Duodenal mucosa (tissue), 2 donors: ENCODE results near the gene FUT7.

Experiments used
- H3K27ac ChIP-seq: one replicate; pipeline ENCODE4 v1.7.0; 2013; ENCODE audit warnings: low read depth, low read length
- H3K27me3 ChIP-seq, 2 donors: one replicate each; pipeline ENCODE4 v1.7.0; 2013; ENCODE audit warnings: low read length in 2 of 2, control low read depth in 1 of 2; ENCODE audit not compliant: insufficient read depth in 2 of 2, control insufficient read depth in 1 of 2
- H3K36me3 ChIP-seq, 2 donors: one replicate each; pipeline ENCODE4 v1.7.0; 2013; ENCODE audit warnings: low read length in 2 of 2, control low read depth in 1 of 2; ENCODE audit not compliant: insufficient read depth in 2 of 2, control insufficient read depth in 1 of 2
- H3K4me1 ChIP-seq, 2 donors: one replicate each; pipeline ENCODE4 v1.7.0; 2013; ENCODE audit warnings: low read length in 2 of 2, control low read depth in 1 of 2; ENCODE audit not compliant: insufficient read depth in 2 of 2, control insufficient read depth in 1 of 2
- H3K4me3 ChIP-seq, 2 donors: one replicate each; pipeline ENCODE4 v1.7.0; 2013; ENCODE audit warnings: low read length in 2 of 2, low read depth in 1 of 2
- H3K9ac ChIP-seq, 2 donors: one replicate each; pipeline ENCODE4 v1.7.0; 2013; ENCODE audit warnings: low read length in 2 of 2, low read depth in 1 of 2
- H3K9me3 ChIP-seq, 2 donors: one replicate each; pipeline ENCODE4 v1.7.0; 2013; ENCODE audit warnings: low read length in 2 of 2, control low read depth in 1 of 2; ENCODE audit not compliant: control insufficient read depth in 1 of 2

FUT7 gene

DNA sequence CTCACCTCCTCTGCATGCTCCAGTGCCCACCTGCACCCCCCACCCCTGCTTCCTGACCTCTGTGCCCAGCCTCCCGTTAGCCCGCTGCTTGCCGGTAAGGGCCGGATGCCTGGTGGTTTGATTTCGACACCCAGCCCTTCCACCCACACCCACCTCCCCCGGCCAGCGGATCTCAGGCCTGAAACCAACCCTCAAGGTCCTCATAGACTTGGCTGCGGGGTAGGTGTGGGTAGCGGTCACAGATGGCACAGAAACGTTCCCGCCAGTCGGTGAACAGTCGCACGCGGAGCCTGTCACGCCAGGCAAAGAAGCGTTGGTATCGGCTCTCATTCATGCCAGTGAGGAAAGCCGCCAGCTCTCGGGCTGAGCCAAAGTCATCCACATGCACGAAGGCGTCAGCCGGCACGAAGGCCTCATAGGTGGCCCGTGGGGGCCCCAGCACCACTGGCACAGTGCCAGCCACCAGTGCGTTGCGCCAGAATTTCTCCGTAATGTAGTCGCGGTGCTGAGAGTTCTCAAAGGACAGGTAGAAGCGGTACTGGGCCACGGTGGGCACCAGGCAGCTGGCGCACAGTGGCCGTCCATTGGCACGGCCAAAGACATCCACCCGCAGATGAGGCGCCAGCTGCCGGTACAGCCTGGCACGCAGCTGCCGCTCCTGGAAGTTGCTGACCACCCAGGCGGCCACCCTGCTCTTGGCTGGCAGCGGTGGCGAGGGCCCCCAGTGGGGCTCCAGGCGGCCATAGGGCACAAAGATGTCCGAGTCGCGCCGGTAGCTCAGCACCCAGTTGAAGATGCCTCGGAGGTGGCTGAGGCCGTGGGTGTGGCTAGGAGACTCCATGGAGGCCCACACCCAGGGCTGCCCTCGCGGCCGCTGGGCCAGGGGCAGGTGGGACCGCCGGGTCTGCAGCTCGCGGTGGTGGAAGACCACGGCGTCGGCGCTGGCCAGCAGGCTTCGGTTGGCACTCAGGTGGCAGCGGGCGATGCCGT lies 1.1 kb downstream of the FUT7 start:
- peaks cover 45 to 71% of the 10 kb centered on the region in 2 donors for H3K4me1 ChIP-seq
- no peak overlapping the region for H3K27ac ChIP-seq
- no peak overlapping the region for H3K9ac ChIP-seq
- no peaks in the 10 kb centered on the region for H3K9me3 ChIP-seq
- no peaks in the 10 kb centered on the region for H3K27me3 ChIP-seq
- no peaks in the 10 kb centered on the region for H3K36me3 ChIP-seq
- no peak overlapping the region for H3K4me3 ChIP-seq

DNA sequence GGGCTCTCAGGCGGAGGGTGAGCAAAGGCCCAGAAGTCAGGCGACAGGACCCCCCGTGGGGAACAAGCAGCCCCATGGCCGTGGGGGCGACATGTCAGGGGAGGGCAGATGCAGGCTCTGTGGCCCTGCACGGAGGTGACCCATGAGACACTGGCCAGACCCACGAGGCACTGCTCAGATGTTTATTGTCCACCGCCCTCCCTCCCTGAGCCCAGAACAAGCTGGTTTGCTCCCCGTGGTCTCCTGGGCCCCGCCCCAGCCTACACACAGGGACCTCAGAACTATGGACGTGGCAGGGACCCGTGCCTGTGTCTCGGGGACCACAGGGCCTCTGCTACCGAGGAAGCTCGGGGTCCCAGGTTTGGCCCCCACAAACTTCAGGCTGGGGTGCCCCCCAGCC lies 1.9 kb downstream of the FUT7 start:
- no peaks in the 10 kb centered on the region for H3K27me3 ChIP-seq
- H3K36me3 ChIP-seq: no peaks in the 10 kb centered on the region
- H3K4me1 ChIP-seq: peaks cover 47 to 72% of the 10 kb centered on the region in 2 donors
- H3K9ac ChIP-seq: no peak overlapping the region
- H3K9me3 ChIP-seq: no peaks in the 10 kb centered on the region
- H3K4me3 ChIP-seq: no peak overlapping the region
- no peak overlapping the region for H3K27ac ChIP-seq

DNA sequence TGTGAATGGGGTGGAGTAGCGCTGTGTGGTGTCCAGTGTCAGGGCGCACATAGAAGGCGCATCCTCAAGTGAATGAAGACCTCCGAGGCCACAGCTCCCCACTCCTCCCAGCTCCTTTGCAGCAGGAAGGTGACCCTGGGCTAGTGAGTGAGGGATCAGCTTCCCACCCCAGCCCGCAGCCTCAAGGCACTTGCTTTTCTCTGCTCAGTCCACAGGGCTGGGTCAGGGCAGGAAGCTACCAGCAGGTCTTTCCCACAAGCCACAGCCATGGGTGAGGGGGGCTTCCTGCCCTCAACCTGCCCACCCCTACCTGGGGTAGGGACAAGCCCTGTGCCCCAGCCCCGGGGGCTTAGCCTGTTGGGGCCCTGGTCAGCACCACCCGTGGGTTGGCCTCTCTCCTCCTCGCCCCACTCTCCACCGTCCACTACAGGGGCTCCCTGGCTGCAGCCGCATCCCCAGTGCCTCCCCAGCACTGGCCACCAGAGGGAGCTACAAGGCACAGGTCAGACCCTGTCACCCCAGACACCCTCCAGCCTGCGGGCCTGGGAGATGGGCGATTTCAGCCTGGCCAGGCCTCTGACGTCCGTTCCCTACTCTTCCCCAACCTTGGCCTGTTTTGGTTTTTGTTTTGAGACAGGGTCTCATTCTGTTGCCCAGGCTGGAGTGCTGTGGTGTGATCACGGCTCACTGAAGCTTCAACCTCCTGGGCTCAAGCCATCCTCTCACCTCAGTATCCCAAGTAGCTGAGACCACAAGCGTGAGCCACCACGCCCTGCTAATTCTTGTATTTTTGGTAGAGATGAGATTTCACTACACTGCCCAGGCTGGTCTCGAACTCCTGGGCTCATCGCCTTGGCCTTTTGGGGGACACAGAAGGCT lies 2.6 kb downstream of the FUT7 start:
- H3K9ac ChIP-seq: peak overlapping the region in 1 of 2 donors; percentile 12
- H3K4me1 ChIP-seq: peaks cover 41 to 66% of the 10 kb centered on the region in 2 donors
- peak overlapping the region; percentile 58 to 67 for H3K4me3 ChIP-seq

GRCh38 chr9:137028263-137029057 lies 3.4 kb downstream of the FUT7 start:
- Histone ChIP-seq H3K4me1 (peaks cover 41 to 66% of the 10 kb centered on the region in 2 donors), H3K27me3 (no peaks in the 10 kb centered on the region), H3K9ac (peak overlapping the region in 1 of 2 donors; percentile 12), H3K27ac (no peak overlapping the region), H3K36me3 (no peaks in the 10 kb centered on the region), H3K4me3 (peak overlapping the region; percentile 58 to 67), H3K9me3 (no peaks in the 10 kb centered on the region)

More for the DNA sequence above, 2.6 kb downstream of the FUT7 start:
- Histone ChIP-seq H3K27me3 (no peaks in the 10 kb centered on the region), H3K9me3 (no peaks in the 10 kb centered on the region), H3K27ac (no peak overlapping the region), H3K36me3 (no peaks in the 10 kb centered on the region)

DNA sequence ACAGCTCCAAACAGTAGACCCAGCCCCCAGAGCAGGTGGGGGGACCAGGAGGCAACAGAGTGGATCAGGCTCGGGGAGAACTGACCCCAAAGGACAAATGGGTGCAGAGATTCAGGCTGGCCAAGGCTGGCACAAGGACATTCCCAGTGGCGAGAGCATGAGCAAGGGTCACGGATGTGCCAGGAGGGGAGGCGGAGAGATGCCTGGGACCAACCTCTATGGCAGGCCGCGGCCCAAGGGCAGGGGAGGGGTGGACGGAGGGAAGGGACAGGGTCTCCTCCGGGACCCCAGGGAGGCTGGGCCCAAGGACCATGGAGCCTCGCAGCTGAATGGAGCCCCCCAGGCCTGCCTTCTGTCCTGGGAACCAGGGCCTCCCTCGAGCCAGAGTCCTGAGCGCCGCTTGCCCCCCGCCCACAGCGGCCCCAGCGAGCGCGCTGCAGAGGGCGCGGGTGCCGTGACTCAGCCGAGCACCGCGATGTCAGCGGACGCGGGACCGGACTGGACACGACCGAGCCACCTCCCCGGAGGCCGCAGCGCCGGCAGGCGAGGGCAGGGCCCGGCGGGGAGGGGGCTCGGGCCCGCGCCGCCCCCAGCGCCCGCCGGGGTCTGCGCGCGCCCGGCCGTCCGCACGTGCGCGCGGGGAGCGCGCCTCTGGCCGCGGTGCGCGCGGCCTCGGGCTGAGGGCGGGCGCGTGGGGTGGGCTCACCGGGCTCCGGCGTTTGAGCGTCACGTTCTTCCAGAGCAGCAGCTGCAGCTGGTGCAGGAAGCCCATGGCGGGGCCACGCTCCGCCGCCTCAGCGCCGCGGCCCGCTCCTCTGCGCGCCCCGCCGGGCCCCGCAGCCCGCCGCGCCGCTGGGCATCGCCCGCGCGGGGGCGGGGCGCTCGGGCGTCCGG lies 4.3 kb downstream of the FUT7 start, which contains the start of gene ABCA2:
Gene ABCA2, minus strand, starts transcription at position 869 of the 894 bp plus-strand sequence. Its CDS starts 97 bp downstream, at position 772.
- Histone ChIP-seq H3K9me3 (no peaks in the 10 kb centered on the region), H3K4me1 (peaks cover 45 to 74% of the 10 kb centered on the region in 2 donors), H3K27me3 (no peaks in the 10 kb centered on the region), H3K27ac (peak within 1 kb of the TSS; percentile 56), H3K9ac (peak within 1 kb of the TSS; percentile 21 to 37), H3K4me3 (peak within 1 kb of the TSS; percentile 61 to 67), H3K36me3 (no peaks in the 10 kb centered on the region)

DNA sequence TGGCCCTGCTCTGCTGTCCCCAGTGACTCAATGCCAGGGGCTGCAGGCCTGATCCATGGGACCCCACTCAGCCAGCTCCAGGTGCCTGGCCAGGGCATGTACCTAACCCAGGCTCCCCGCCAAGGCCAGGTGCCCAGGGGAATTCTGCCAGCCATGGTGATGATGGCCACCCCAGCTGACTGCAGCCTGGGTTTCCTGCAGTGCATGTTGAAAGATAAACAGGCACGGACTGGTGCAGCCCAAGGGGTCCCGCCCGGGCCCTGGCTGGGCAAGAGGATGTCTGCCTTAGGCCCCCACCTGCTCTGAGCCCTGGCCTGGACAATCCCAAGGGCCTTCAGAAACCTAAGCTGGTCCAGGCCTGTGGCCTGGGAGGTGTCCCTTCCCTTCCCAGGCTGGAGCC lies 5.1 kb downstream of the FUT7 start:
- peak overlapping the region; percentile 56 for H3K27ac ChIP-seq
- no peaks in the 10 kb centered on the region for H3K9me3 ChIP-seq
- peak overlapping the region in 1 of 2 donors; percentile 61 for H3K4me3 ChIP-seq
- H3K27me3 ChIP-seq: no peaks in the 10 kb centered on the region
- peaks cover 42 to 71% of the 10 kb centered on the region in 2 donors for H3K4me1 ChIP-seq
- H3K36me3 ChIP-seq: no peaks in the 10 kb centered on the region
- peak overlapping the region; percentile 21 to 37 for H3K9ac ChIP-seq

DNA sequence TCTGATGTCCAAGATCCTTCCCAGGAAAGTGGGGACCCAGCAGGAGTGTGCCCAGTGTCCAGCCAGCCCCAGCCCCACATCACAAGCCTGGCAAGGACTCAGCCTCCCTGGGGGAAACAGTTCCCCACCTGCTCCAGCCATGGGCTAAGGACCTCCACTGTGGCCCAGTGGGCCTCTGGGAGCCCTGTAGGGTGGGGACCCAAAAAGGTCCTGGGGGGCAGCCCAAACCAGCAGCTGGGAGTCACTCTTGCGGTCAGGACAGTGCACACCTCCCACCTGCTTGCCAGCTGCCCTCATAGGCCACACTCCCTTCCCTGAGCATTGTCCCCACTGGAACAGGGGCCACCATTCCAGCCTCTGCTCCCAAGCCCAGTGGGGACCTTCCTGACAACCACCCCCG lies 5.5 kb downstream of the FUT7 start:
- no peak overlapping the region for H3K9ac ChIP-seq
- H3K4me3 ChIP-seq: no peak overlapping the region
- H3K27ac ChIP-seq: no peak overlapping the region
- H3K36me3 ChIP-seq: no peaks in the 10 kb centered on the region
- no peaks in the 10 kb centered on the region for H3K27me3 ChIP-seq
- peaks cover 41 to 71% of the 10 kb centered on the region in 2 donors for H3K4me1 ChIP-seq
- no peaks in the 10 kb centered on the region for H3K9me3 ChIP-seq

GRCh38 chr9:137025517-137025966 lies 6.3 kb downstream of the FUT7 start:
- H3K4me3 ChIP-seq: no peak overlapping the region
- H3K9me3 ChIP-seq: no peaks in the 10 kb centered on the region
- H3K9ac ChIP-seq: no peak overlapping the region
- H3K27me3 ChIP-seq: no peaks in the 10 kb centered on the region
- no peaks in the 10 kb centered on the region for H3K36me3 ChIP-seq
- peaks cover 33 to 68% of the 10 kb centered on the region in 2 donors for H3K4me1 ChIP-seq
- no peak overlapping the region for H3K27ac ChIP-seq

DNA sequence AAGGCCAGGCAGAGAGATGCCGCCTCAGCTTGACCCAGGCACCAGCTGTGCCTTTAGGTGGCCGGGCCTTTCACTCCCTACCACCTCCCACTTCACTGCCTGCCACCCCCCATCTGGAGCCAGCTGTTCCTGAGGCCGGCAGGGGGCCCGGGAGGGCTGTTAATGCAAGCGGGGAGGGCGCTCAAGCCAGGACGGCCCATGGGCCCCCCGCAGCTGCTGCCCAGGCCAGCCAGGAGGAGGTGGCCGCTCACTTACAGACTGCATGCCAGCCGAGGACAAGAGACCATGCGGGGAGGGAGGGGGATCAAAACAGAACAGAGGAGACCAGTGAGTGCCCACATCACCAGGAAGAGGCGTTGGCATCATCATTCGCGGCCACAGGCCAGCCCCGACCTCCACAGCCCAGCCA lies 8.3 kb downstream of the FUT7 start:
- Histone ChIP-seq H3K9me3 (no peaks in the 10 kb centered on the region), H3K9ac (no peak overlapping the region), H3K4me3 (no peak overlapping the region), H3K27me3 (no peaks in the 10 kb centered on the region), H3K36me3 (no peaks in the 10 kb centered on the region), H3K27ac (no peak overlapping the region), H3K4me1 (peaks cover 29 to 49% of the 10 kb centered on the region in 2 donors)
